Hepatocyte (in vitro differentiated cells): ENCODE measurements around the gene NDUFA6.
"Not testable (repeated sequence)": the region's sequence is repeated elsewhere in the genome, so short reads cannot be mapped to it uniquely, and the experiment has no call there.

ENCODE experiments used
- EZH2 ChIP-seq: fragments of 200-600 bp; sonication (generic); IDR thresholded peaks from 2 replicates; pipeline ENCODE4 v1.6.1; 2016; ENCODE audit warnings: antibody characterized with exemption, mild to moderate bottlenecking, borderline replicate concordance
- TF ChIP-seq, protein P1 (sequence below): fragments of 200-600 bp; sonication (generic); IDR thresholded peaks from 2 replicates; pipeline ENCODE4 v1.5.1; 2016; ENCODE audit warnings: antibody characterized with exemption, mild to moderate bottlenecking; ENCODE audit not compliant: poor library complexity

DNA sequence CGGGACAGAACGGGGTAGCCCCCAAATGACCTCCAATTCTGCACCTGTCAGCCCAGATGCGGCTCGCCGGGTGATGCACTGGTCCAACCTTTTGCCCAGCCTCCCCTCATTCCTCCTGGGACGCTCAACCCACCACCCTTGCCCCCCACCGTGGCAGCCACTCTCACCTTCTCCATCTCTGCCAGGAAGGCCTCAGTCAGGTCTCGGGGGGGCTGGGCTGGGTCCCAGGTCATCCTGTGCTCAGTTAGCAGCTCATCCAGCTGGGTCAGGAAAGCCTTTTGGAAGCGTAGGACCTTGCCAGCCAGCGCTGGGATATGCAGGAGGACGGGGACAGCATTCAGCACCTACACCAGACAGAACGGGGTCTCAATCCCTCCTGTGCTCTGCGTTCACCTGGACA, 37.4 kb upstream of the NDUFA6 start:
- TF ChIP-seq, protein P1, sequence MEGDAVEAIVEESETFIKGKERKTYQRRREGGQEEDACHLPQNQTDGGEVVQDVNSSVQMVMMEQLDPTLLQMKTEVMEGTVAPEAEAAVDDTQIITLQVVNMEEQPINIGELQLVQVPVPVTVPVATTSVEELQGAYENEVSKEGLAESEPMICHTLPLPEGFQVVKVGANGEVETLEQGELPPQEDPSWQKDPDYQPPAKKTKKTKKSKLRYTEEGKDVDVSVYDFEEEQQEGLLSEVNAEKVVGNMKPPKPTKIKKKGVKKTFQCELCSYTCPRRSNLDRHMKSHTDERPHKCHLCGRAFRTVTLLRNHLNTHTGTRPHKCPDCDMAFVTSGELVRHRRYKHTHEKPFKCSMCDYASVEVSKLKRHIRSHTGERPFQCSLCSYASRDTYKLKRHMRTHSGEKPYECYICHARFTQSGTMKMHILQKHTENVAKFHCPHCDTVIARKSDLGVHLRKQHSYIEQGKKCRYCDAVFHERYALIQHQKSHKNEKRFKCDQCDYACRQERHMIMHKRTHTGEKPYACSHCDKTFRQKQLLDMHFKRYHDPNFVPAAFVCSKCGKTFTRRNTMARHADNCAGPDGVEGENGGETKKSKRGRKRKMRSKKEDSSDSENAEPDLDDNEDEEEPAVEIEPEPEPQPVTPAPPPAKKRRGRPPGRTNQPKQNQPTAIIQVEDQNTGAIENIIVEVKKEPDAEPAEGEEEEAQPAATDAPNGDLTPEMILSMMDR = not testable (repeated sequence)
- not testable (repeated sequence) for TF ChIP-seq EZH2
